K562 (cell line): Measurements from ENCODE around the gene GALNT18. TPM values are rescaled to one million over a fixed set of nuclear protein-coding genes. Genes with fewer than 3 reads are reported as not detected.

Experiments used
- ATAC-seq: fragments of 200-7000 bp; cut with Tn5 transposase; 3 replicates; pipeline ENCODE4 v1.9.1; 2020; ENCODE audit warnings: moderate library complexity
- BruUV-seq: library from RNA; stranded (reverse); fragments of 400-500 nt; replicated peaks from 2 replicates; lab custom pipeline; 2021; lab: Mats Ljungman, UMichigan
- CTCF ChIA-PET: fragments of 300-600 bp; formaldehyde crosslinking; extraction: SDS; loops from one replicate; lab custom pipeline; 2021; ENCODE audit warnings: low intra/inter-chr PET ratio; lab: Yijun Ruan, JAX
- POLR2A ChIA-PET: fragments of 300-600, 350-650 bp; sonication (Branson Sonifier 250); formaldehyde crosslinking; extraction: SDS; loops from one replicate; lab custom pipeline; 2021; ENCODE audit warnings: antibody characterized with exemption, inconsistent platforms; lab: Yijun Ruan, JAX
- DNase-seq, 4 experiments: peaks; one replicate each; pipeline versions ENCODE4 v3.0.0 to v3.0.0-alpha.2; 2011 to 2018; ENCODE audit warnings: low spot score in 3 of 4, mixed read lengths in 3 of 4; ENCODE audit errors: extremely low read depth in 1 of 4
- FAIRE-seq: peaks from 2 replicates; lab custom pipeline; 2011; peaks lifted over from hg19 to GRCh38; lab: Jason Lieb, UNC
- H2AFZ ChIP-seq: 2 replicates; pipeline ENCODE4 v1.6.0; 2011; ENCODE audit warnings: low read depth, low read length, control low read depth, inconsistent platforms
- H3K27ac ChIP-seq: fragments of 200-600 bp; 3 replicates; pipeline ENCODE4 v1.8.0; 2011; ENCODE audit warnings: low read depth, mild to moderate bottlenecking, control low read depth, inconsistent platforms, low read length, moderate library complexity, mixed read lengths; ENCODE audit errors: extremely low read depth
- H3K27me3 ChIP-seq, 2 experiments: fragments of 300-600 bp in 1 of 2; 2 replicates in 1 of 2; 3 replicates in 1 of 2; pipeline versions ENCODE4 v1.6.0 to v1.8.0; 2011; ENCODE audit warnings: inconsistent platforms in 2 of 2, low read length in 2 of 2, mild to moderate bottlenecking in 1 of 2, mixed read lengths in 1 of 2, moderate library complexity in 1 of 2; ENCODE audit not compliant: control insufficient read depth in 2 of 2, insufficient read depth in 2 of 2
- H3K36me3 ChIP-seq: fragments of 300-600 bp; 3 replicates; pipeline ENCODE4 v1.8.0; 2011; ENCODE audit warnings: mild to moderate bottlenecking, low read length, inconsistent platforms; ENCODE audit not compliant: control insufficient read depth, insufficient read depth
- H3K4me1 ChIP-seq, 2 experiments: fragments of 200-600 bp in 1 of 2; replicated peaks in 1 of 2; 2 replicates in 1 of 2; 3 replicates in 1 of 2; pipeline versions ENCODE4 v1.5.1 to v1.8.0; 2011; ENCODE audit warnings: inconsistent platforms in 2 of 2, low read length in 2 of 2, mild to moderate bottlenecking in 1 of 2, mixed read lengths in 1 of 2, moderate library complexity in 1 of 2; ENCODE audit not compliant: control insufficient read depth in 2 of 2, insufficient read depth in 2 of 2
- H3K4me2 ChIP-seq: 2 replicates; pipeline ENCODE4 v1.6.1; 2011; ENCODE audit warnings: low read length, control low read depth, inconsistent platforms, mixed read lengths; ENCODE audit not compliant: insufficient read depth
- H3K4me3 ChIP-seq: fragments of 200-600 bp; sonication (generic), shearing (Covaris generic); 2 replicates; pipeline ENCODE4 v1.5.1; 2016; ENCODE audit warnings: control low read depth, inconsistent platforms
- H3K79me2 ChIP-seq: fragments of 200-600 bp; 3 replicates; pipeline ENCODE4 v1.8.0; 2011; ENCODE audit warnings: low read length, inconsistent platforms; ENCODE audit not compliant: control insufficient read depth, insufficient read depth
- H3K9ac ChIP-seq, 2 experiments: 2 replicates each; pipeline versions ENCODE4 v1.6.0 to v1.6.1; 2011; ENCODE audit warnings: low read depth in 2 of 2, low read length in 2 of 2, control low read depth in 1 of 2, inconsistent platforms in 1 of 2, mild to moderate bottlenecking in 1 of 2, mixed read lengths in 1 of 2; ENCODE audit not compliant: insufficient read depth in 1 of 2
- H3K9me1 ChIP-seq: one replicate; pipeline ENCODE4 v1.6.0; 2011; ENCODE audit warnings: inconsistent platforms, mild to moderate bottlenecking, low read length, moderate library complexity; ENCODE audit not compliant: control insufficient read depth, insufficient read depth
- H3K9me3 ChIP-seq: replicated peaks from 2 replicates; pipeline ENCODE4 v1.5.1; 2011; ENCODE audit warnings: low read depth, low read length, inconsistent platforms; ENCODE audit not compliant: control insufficient read depth, insufficient read depth
- H4K20me1 ChIP-seq: replicated peaks from 2 replicates; pipeline ENCODE4 v1.6.1; 2011; ENCODE audit warnings: low read length, inconsistent platforms, mixed read lengths; ENCODE audit not compliant: control insufficient read depth, insufficient read depth
- BRD4 ChIP-seq: fragments of 200-600 bp; sonication (generic); IDR thresholded peaks from 2 replicates; pipeline ENCODE4 v1.6.1; 2017; ENCODE audit warnings: inconsistent platforms
- CEBPB ChIP-seq: fragments of 450-650 bp; IDR thresholded peaks from 2 replicates; pipeline ENCODE4 v1.6.1; 2016; ENCODE audit warnings: missing genetic modification characterization, missing compliant biosample characterization
- L3MBTL2 ChIP-seq: fragments of 450-650 bp; IDR thresholded peaks from 2 replicates; pipeline ENCODE4 v1.6.1; 2016; ENCODE audit warnings: mild to moderate bottlenecking, moderate library complexity
- MYBL2 ChIP-seq, 2 experiments: fragments of 450-650 bp in 1 of 2; sonication (generic) in 1 of 2; formaldehyde crosslinking in 1 of 2; IDR thresholded peaks; 2 replicates each; pipeline versions ENCODE4 v1.6.1 to v1.8.1; 2017 to 2022; ENCODE audit warnings: borderline replicate concordance in 1 of 2, inconsistent platforms in 1 of 2, low read depth in 1 of 2, mild to moderate bottlenecking in 1 of 2, missing genetic modification reagents in 1 of 2, moderate library complexity in 1 of 2
- NFRKB ChIP-seq: fragments of 450-650 bp; IDR thresholded peaks from 2 replicates; pipeline ENCODE4 v1.6.1; 2016; ENCODE audit warnings: low read depth
- PML ChIP-seq: IDR thresholded peaks from 2 replicates; pipeline ENCODE4 v1.6.1; 2012; ENCODE audit warnings: low read length, inconsistent platforms
- POU5F1 ChIP-seq: fragments of 150-350 bp; IDR thresholded peaks from 2 replicates; pipeline ENCODE4 v1.6.1; 2014; ENCODE audit warnings: borderline replicate concordance, low read length, low read depth, mild to moderate bottlenecking; ENCODE audit not compliant: partially characterized antibody
- RAD51 ChIP-seq: fragments of 450-650 bp; IDR thresholded peaks from 2 replicates; pipeline ENCODE4 v1.7.1; 2016; ENCODE audit warnings: low read depth, mild to moderate bottlenecking, borderline replicate concordance
- TCFL5 ChIP-seq: fragments of 250-450 bp; sonication (Bioruptor Pico); conservative IDR thresholded peaks from 2 replicates; pipeline ENCODE4 v1.6.1; 2021; ENCODE audit warnings: mild to moderate bottlenecking, moderate library complexity, matching md5 sums
- ZEB2 ChIP-seq: fragments of 450-650 bp; IDR thresholded peaks from 2 replicates; pipeline ENCODE4 v1.6.1; 2016
- ZNF124 ChIP-seq: sonication (generic); formaldehyde crosslinking; IDR thresholded peaks from 2 replicates; pipeline ENCODE4 v1.8.1; 2022; ENCODE audit warnings: missing genetic modification reagents
- ZNF23 ChIP-seq: fragments of 250-450 bp; sonication (Bioruptor Pico); IDR thresholded peaks from 2 replicates; pipeline ENCODE4 v1.4.0; 2020; ENCODE audit warnings: mild to moderate bottlenecking
- ZNF324 ChIP-seq: fragments of 250-450 bp; sonication (Bioruptor Pico); IDR thresholded peaks from 2 replicates; pipeline ENCODE4 v1.4.0; 2020; ENCODE audit warnings: mild to moderate bottlenecking
- ZNF583 ChIP-seq: fragments of 250-450 bp; sonication (Bioruptor Pico); IDR thresholded peaks from 2 replicates; pipeline ENCODE4 v1.4.0; 2020
- ZNF655 ChIP-seq: fragments of 250-450 bp; sonication (Bioruptor Pico); IDR thresholded peaks from 2 replicates; pipeline ENCODE4 v1.5.0; 2021
- WGBS: fragments of 100-300 bp; shearing (Covaris generic); methylation state at CpG from one replicate; pipeline ENCODE4 v1.1.6; 2016; ENCODE audit warnings: low coverage, mixed read lengths; ENCODE audit not compliant: insufficient coverage; ENCODE audit errors: missing lambda C conversion rate; 5-methylcytosine and 5-hydroxymethylcytosine counted together
- in situ Hi-C: fragments of 300-500 bp; cut with MboI; formaldehyde crosslinking; loops from 4 replicates; pipeline ENCODE4 v1.15.0; 2018; ENCODE audit warnings: inconsistent platforms, mixed read lengths
- intact Hi-C: fragments of 100-400 bp; cut with micrococcal nuclease; formaldehyde crosslinking; loops from 2 replicates; pipeline ENCODE4 v1.14.2; 2022
- polyA plus RNA-seq, 8 experiments: library from polyadenylated mRNA; depleted of rRNA in 4 of 8; stranded (reverse) in 5 of 8; unstranded in 3 of 8; fragments of >200 nt; fragmentation: Nextera tagmentation in 2 of 8; fragmentation: Illumina TruSeq in 1 of 8; extraction: Ambion mirVana in 2 of 8; extraction: Trizol in 1 of 8; gene quantifications; 2 replicates each; pipeline versions ENCODE4 v1.2.1 to v1.2.3, GENCODE V29; 2011 to 2014; ENCODE audit warnings: inconsistent platforms in 1 of 8, missing spikeins in 1 of 8
- total RNA-seq, 7 experiments: library from RNA; depleted of rRNA in 6 of 7; stranded (reverse); fragments of >200 nt in 6 of 7; fragmentation: Illumina TruSeq in 2 of 7; extraction: Trizol in 2 of 7; gene quantifications; 2 replicates each; pipeline versions ENCODE4 v1.2.1 to v1.2.3, GENCODE V29; 2011 to 2021; ENCODE audit warnings: low replicate concordance in 1 of 7

Gene GALNT18
- total and polyA plus RNA-seq, 9 of the 15 experiments (the other 6 are each of a cell fraction or from before 2014, with no cell fraction given), result not detected

- Histone ChIP-seq H3K4me1 (no peaks in the 10 kb centered on the region), H3K36me3 (no peaks in the 10 kb centered on the region), H3K27ac (no peak overlapping the region), H3K9me3 (no peaks in the 10 kb centered on the region), H4K20me1 (no peaks in the 10 kb centered on the region), H3K9ac (no peak overlapping the region), H3K27me3 (peaks cover 0 to 7% of the 10 kb centered on the region in 2 experiments; a peak in 2 of 5 replicates), H3K4me3 (no peak overlapping the region), H3K4me2 (no peak overlapping the region), H3K9me1 (no peaks in the 10 kb centered on the region), H3K79me2 (no peaks in the 10 kb centered on the region), H2AFZ (no peak overlapping the region)
- in situ Hi-C loops (no loop called here), intact Hi-C loops (no loop called here)
- no peak for TF ChIP-seq BRD4
- no peak for TF ChIP-seq PML
- TF ChIP-seq POU5F1, result no peak
- TF ChIP-seq ZNF23, result no peak
- TF ChIP-seq L3MBTL2, result no peak
- no peak for TF ChIP-seq MYBL2 (IDR thresholded peaks at IDR 0.05; ENCODE audit: low read depth)
- no peak for TF ChIP-seq MYBL2 (CRISPR knock-in tag; IDR thresholded peaks at IDR 0.05; ENCODE audit: borderline replicate concordance)
- TF ChIP-seq TCFL5 (CRISPR knock-in tag), result no peak
- no peak for TF ChIP-seq NFRKB
- TF ChIP-seq CEBPB (tag), result no peak
- TF ChIP-seq ZNF583, result no peak
- no peak for TF ChIP-seq ZNF324 (CRISPR knock-in tag)
- no peak for TF ChIP-seq ZNF655 (CRISPR knock-in tag)
- no peak for TF ChIP-seq ZEB2
- TF ChIP-seq RAD51, result no peak
- TF ChIP-seq ZNF124 (CRISPR knock-in tag), result no peak
- DNase-seq (no peak), FAIRE-seq (no peak), ATAC-seq (no peak)
- POLR2A ChIA-PET, result no interaction called here
- WGBS, result 0% methylated on average over 6 of the region's 6 CpGs
- CTCF ChIA-PET, result no interaction called here
- no TSS peak for BruUV-seq
Measured at GRCh38 chr11:11370962-11371303, 250.9 kb downstream of the GALNT18 start.
